NT2/D1 (cell line): ENCODE measurements around the gene OPTN.

ENCODE experiments used
- SUZ12 ChIP-seq: IDR thresholded peaks from 2 replicates; pipeline ENCODE4 v1.6.1; 2011; ENCODE audit not compliant: insufficient read length, insufficient read depth; ENCODE audit errors: extremely low read depth
- YY1 ChIP-seq: IDR thresholded peaks from 2 replicates; pipeline ENCODE4 v1.6.1; 2011; ENCODE audit not compliant: insufficient read length, insufficient read depth
- ZNF274 ChIP-seq: IDR thresholded peaks from 2 replicates; pipeline ENCODE4 v1.6.1; 2011; ENCODE audit warnings: mild to moderate bottlenecking, low read depth, low read length

DNA sequence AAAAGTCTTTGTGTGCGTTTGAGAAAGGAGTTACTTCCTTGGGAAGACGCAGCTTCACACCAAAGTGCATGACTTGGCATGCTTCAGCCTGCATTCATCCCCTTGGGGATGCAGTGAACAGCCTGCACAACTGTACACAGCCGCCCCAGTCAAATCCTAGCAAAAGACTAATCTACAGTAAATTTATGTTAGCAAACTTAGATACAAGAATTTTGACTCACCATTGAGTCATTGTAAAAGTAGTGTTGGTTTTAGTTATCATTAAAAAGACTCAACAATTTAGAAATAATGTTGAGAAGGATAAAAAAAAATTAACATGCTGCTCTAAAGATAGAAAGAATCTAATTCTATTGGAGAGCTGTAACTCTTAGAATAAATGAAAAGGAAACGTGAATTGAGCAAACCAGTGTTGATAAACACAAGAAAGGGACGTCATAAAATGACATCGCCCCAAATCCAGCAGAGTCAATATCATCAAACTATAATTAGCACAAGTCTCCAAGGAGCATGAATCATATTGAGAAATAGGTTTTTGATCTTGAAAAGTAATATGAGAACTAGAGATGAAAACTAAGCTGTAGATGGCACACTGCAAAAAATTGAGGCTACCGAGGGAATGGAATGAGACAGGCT, 11.9 kb upstream of the OPTN start:
- TF ChIP-seq YY1 (no peak), SUZ12 (no peak), ZNF274 (no peak)
